GM23248 (cell line): Measurements from ENCODE around the gene SKI.

Source experiments
- EZH2 ChIP-seq: fragments of 200-600 bp; sonication (generic); IDR thresholded peaks from 2 replicates; pipeline ENCODE4 v1.6.1; 2018; ENCODE audit warnings: antibody characterized with exemption, mild to moderate bottlenecking; ENCODE audit not compliant: insufficient read depth, poor library complexity, severe bottlenecking
- EZH2phosphoT487 ChIP-seq: fragments of 200-600 bp; sonication (generic); IDR thresholded peaks from 2 replicates; pipeline ENCODE4 v1.6.1; 2018; ENCODE audit warnings: antibody characterized with exemption, moderate library complexity, mild to moderate bottlenecking, low read depth; ENCODE audit not compliant: insufficient read depth

- TF ChIP-seq EZH2phosphoT487 (no peak), EZH2 (no peak)
Observed at GRCh38 chr1:2298685-2299084, 70.6 kb downstream of the SKI start.
